Mammary epithelial cell (primary cell): Measurements from ENCODE around the gene GPANK1.
"Not testable (repeated sequence)": the region's sequence is repeated elsewhere in the genome, so short reads cannot be mapped to it uniquely, and the experiment has no call there.

Source experiments
- CTCF ChIP-seq, 2 donors: IDR thresholded peaks in 1 of 2; conservative IDR thresholded peaks in 1 of 2; 2 replicates each; pipeline ENCODE4 v1.5.1; 2011 to 2012; ENCODE audit warnings: inconsistent platforms in 2 of 2, low read length in 2 of 2, mild to moderate bottlenecking in 2 of 2, control low read depth in 1 of 2, low read depth in 1 of 2; ENCODE audit not compliant: insufficient read depth in 1 of 2; ENCODE audit errors: extremely low read depth in 1 of 2
- EZH2 ChIP-seq: IDR thresholded peaks from 2 replicates; pipeline ENCODE4 v1.6.1; 2012; ENCODE audit warnings: low read length, inconsistent platforms, borderline replicate concordance

DNA sequence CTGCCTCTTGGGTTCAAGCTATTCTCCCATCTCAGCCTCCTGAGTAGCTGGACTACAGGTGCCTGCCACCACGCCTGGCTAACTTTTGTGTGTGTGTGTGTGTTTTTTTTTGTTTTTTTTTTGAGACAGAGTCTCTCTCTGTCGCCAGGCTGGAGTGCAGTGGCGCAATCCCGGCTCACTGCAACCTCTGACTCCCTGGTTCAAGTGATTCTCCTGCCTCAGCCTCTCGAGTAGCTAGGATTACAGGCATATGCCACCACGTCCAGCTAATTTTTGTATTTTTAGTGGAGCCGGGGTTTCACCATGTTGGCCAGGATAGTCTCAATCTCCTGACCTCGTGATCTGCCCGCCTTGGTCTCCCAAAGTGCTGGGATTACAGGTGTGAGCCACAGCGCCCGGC is 44.4 kb upstream of the GPANK1 start:
- not testable (repeated sequence) for TF ChIP-seq CTCF (conservative IDR thresholded peaks at IDR 0.05 in 1 of 2, IDR thresholded peaks at IDR 0.05 in 1 of 2; ENCODE audit: extremely low read depth in 1 of 2, insufficient read depth in 1 of 2, low read depth in 1 of 2, low read length in 2 of 2); EZH2
